ENCODE results near the gene AGTPBP1.

DNA sequence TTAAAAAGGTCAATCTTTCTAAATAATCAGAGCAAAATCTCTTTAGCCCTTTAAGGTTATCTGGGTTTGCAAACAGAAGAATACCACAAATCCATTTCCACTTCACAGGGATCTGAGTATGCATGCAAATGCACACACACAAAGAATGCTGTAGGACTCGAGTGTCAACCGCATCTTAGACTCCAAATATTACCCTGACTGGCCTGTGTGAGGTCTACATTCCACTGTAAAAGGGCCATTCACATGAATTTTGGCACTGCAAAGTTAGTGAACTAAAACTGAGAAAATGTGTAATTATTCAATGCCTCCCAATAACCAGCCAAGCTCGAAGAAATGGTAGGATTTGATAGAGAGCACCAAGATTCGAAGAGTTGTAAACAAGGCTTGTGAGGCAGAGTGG lies 199.9 kb downstream of the AGTPBP1 start:
- TF ChIP-seq CTCF (IDR thresholded peaks at IDR 0.05) = no peak
- no peak for TF ChIP-seq JAZF1 (CRISPR knock-in tag; IDR thresholded peaks at IDR 0.05)
- no peak for TF ChIP-seq TEAD4 (CRISPR knock-in tag; IDR thresholded peaks at IDR 0.05)
- no peak for TF ChIP-seq IRF2 (CRISPR knock-in tag; IDR thresholded peaks at IDR 0.05; ENCODE audit: borderline replicate concordance, low read depth)
- no peak for TF ChIP-seq ZNF396 (CRISPR knock-in tag; IDR thresholded peaks at IDR 0.05; ENCODE audit: borderline replicate concordance)
- no peak for TF ChIP-seq MAX (CRISPR knock-in tag; IDR thresholded peaks at IDR 0.05)
